IMR-90 (cell line): Measurements from ENCODE around the gene DOHH. TPM values are rescaled to one million over a fixed set of nuclear protein-coding genes. Genes with fewer than 3 reads are reported as not detected.

Experiments
- ATAC-seq: fragments of 200-7000 bp; cut with Tn5 transposase; 2 replicates; pipeline ENCODE4 v1.9.1; 2020; ENCODE audit warnings: low read depth, mild to moderate bottlenecking, moderate library complexity
- BruUV-seq: library from RNA; stranded (reverse); fragments of 400-500 nt; replicated peaks from 2 replicates; lab custom pipeline; 2021; lab: Mats Ljungman, UMichigan
- CTCF ChIA-PET: fragments of 300-600 bp; formaldehyde crosslinking; extraction: SDS; loops from one replicate; lab custom pipeline; 2021; ENCODE audit warnings: antibody characterized with exemption; lab: Yijun Ruan, JAX
- POLR2A ChIA-PET: fragments of 300-600 bp; sonication (Branson Sonifier 250); formaldehyde crosslinking; loops from one replicate; lab custom pipeline; 2022; ENCODE audit warnings: antibody characterized with exemption; ENCODE audit not compliant: unreplicated experiment; lab: Charles Lee
- DNase-seq: peaks from one replicate; pipeline ENCODE4 v3.0.0; 2013
- H2AFZ ChIP-seq: replicated peaks from 2 replicates; pipeline ENCODE3; 2013; ENCODE audit warnings: low read length, mild to moderate bottlenecking; ENCODE audit not compliant: poor library complexity
- H2AK5ac ChIP-seq: 2 replicates; pipeline ENCODE4 v1.6.1; 2013; ENCODE audit warnings: low read depth, low read length, inconsistent platforms
- H2AK9ac ChIP-seq: replicated peaks from 2 replicates; pipeline ENCODE3; 2013; ENCODE audit warnings: mild to moderate bottlenecking, low read depth, low read length, moderate library complexity; ENCODE audit not compliant: poor library complexity
- H2BK120ac ChIP-seq: 2 replicates; pipeline ENCODE4 v1.6.1; 2013; ENCODE audit warnings: low read depth, low read length, inconsistent platforms
- H2BK15ac ChIP-seq: 3 replicates; pipeline ENCODE4 v1.6.1; 2013; ENCODE audit warnings: low read depth, low read length, inconsistent platforms
- H2BK20ac ChIP-seq: 2 replicates; pipeline ENCODE4 v1.6.1; 2013; ENCODE audit warnings: low read depth, mild to moderate bottlenecking, inconsistent platforms, low read length, moderate library complexity
- H2BK5ac ChIP-seq: 2 replicates; pipeline ENCODE4 v1.6.1; 2013; ENCODE audit warnings: mild to moderate bottlenecking, low read depth, low read length, inconsistent platforms; ENCODE audit not compliant: poor library complexity, severe bottlenecking
- H3K14ac ChIP-seq: replicated peaks from 2 replicates; pipeline ENCODE4 v1.6.1; 2013; ENCODE audit warnings: low read depth, low read length, inconsistent platforms
- H3K18ac ChIP-seq: 2 replicates; pipeline ENCODE4 v1.6.1; 2013; ENCODE audit warnings: low read depth, low read length, control low read depth
- H3K23ac ChIP-seq: 2 replicates; pipeline ENCODE4 v1.6.1; 2013; ENCODE audit warnings: low read depth, low read length, inconsistent platforms
- H3K27ac ChIP-seq: 2 replicates; pipeline ENCODE4 v1.5.1; 2013; ENCODE audit warnings: mild to moderate bottlenecking, control low read depth, low read length; ENCODE audit not compliant: insufficient read depth
- H3K27me3 ChIP-seq: 2 replicates; pipeline ENCODE4 v1.6.1; 2013; ENCODE audit warnings: low read length; ENCODE audit not compliant: control insufficient read depth, insufficient read depth
- H3K36me3 ChIP-seq: 2 replicates; pipeline ENCODE4 v1.6.1; 2013; ENCODE audit warnings: low read length, mixed read lengths; ENCODE audit not compliant: control insufficient read depth, insufficient read depth
- H3K4ac ChIP-seq: 2 replicates; pipeline ENCODE4 v1.6.1; 2013; ENCODE audit warnings: low read depth, low read length, inconsistent platforms
- H3K4me1 ChIP-seq: 2 replicates; pipeline ENCODE4 v1.6.1; 2013; ENCODE audit warnings: low read length, mixed read lengths; ENCODE audit not compliant: control insufficient read depth, insufficient read depth
- H3K4me2 ChIP-seq: 2 replicates; pipeline ENCODE4 v1.6.1; 2013; ENCODE audit warnings: low read depth, mild to moderate bottlenecking, control low read depth, low read length, moderate library complexity
- H3K4me3 ChIP-seq: 2 replicates; pipeline ENCODE4 v1.5.1; 2013; ENCODE audit warnings: low read depth, mild to moderate bottlenecking, control low read depth, low read length, moderate library complexity; ENCODE audit not compliant: insufficient read depth
- H3K56ac ChIP-seq: 2 replicates; pipeline ENCODE4 v1.6.1; 2013; ENCODE audit warnings: low read length, inconsistent platforms; ENCODE audit not compliant: insufficient read depth; ENCODE audit errors: extremely low read depth
- H3K79me1 ChIP-seq, 2 experiments: 2 replicates each; pipeline ENCODE4 v1.6.1; 2013; ENCODE audit warnings: low read length in 2 of 2, inconsistent platforms in 1 of 2, low read depth in 1 of 2
- H3K9ac ChIP-seq: 2 replicates; pipeline ENCODE4 v1.6.1; 2013; ENCODE audit warnings: low read depth, low read length, control low read depth
- H3K9me1 ChIP-seq: 2 replicates; pipeline ENCODE4 v1.6.1; 2013; ENCODE audit warnings: low read length, inconsistent platforms; ENCODE audit not compliant: insufficient read depth
- H3K9me3 ChIP-seq: 2 replicates; pipeline ENCODE4 v1.6.1; 2013; ENCODE audit warnings: low read length; ENCODE audit not compliant: control insufficient read depth, insufficient read depth
- H4K20me1 ChIP-seq: 2 replicates; pipeline ENCODE4 v1.6.1; 2013; ENCODE audit warnings: low read length, inconsistent platforms; ENCODE audit not compliant: insufficient read depth
- H4K5ac ChIP-seq: 2 replicates; pipeline ENCODE4 v1.6.1; 2013; ENCODE audit warnings: mild to moderate bottlenecking, low read depth, low read length, control low read depth
- H4K8ac ChIP-seq, 2 experiments: 2 replicates each; pipeline ENCODE4 v1.6.1; 2013; ENCODE audit warnings: low read depth in 2 of 2, low read length in 2 of 2, control low read depth in 1 of 2, inconsistent platforms in 1 of 2
- H4K91ac ChIP-seq: 2 replicates; pipeline ENCODE4 v1.6.1; 2013; ENCODE audit warnings: low read depth, low read length, inconsistent platforms; ENCODE audit not compliant: insufficient read depth
- BHLHE40 ChIP-seq: fragments of 150-350 bp; IDR thresholded peaks from 2 replicates; pipeline ENCODE4 v1.6.1; 2016; ENCODE audit warnings: mild to moderate bottlenecking, low read depth, low read length
- CEBPB ChIP-seq: IDR thresholded peaks from 2 replicates; pipeline ENCODE4 v1.6.1; 2012; ENCODE audit warnings: low read depth, low read length, improper control_type of control experiment
- ELK1 ChIP-seq: fragments of 150-350 bp; IDR thresholded peaks from 2 replicates; pipeline ENCODE4 v1.6.1; 2016; ENCODE audit warnings: low read depth, mild to moderate bottlenecking, low read length, moderate library complexity, borderline replicate concordance
- FOS ChIP-seq: fragments of 150-350 bp; IDR thresholded peaks from 2 replicates; pipeline ENCODE4 v1.6.1; 2016; ENCODE audit warnings: low read depth, low read length
- MAZ ChIP-seq: IDR thresholded peaks from 2 replicates; pipeline ENCODE4 v1.6.1; 2012; ENCODE audit warnings: low read depth, mild to moderate bottlenecking, low read length, improper control_type of control experiment, moderate library complexity, borderline replicate concordance
- MXI1 ChIP-seq: IDR thresholded peaks from 2 replicates; pipeline ENCODE4 v1.6.1; 2012; ENCODE audit warnings: low read depth, mild to moderate bottlenecking, low read length, moderate library complexity, borderline replicate concordance
- NFE2L2 ChIP-seq: fragments of 150-350 bp; IDR thresholded peaks from 2 replicates; pipeline ENCODE4 v1.6.1; 2016; ENCODE audit warnings: low read depth, mild to moderate bottlenecking, low read length
- POLR2A ChIP-seq: IDR thresholded peaks from 2 replicates; pipeline ENCODE4 v1.6.1; 2012; ENCODE audit warnings: mild to moderate bottlenecking, low read depth, low read length
- RAD21 ChIP-seq: IDR thresholded peaks from 2 replicates; pipeline ENCODE4 v1.6.1; 2012; ENCODE audit warnings: low read length, improper control_type of control experiment
- RCOR1 ChIP-seq: IDR thresholded peaks from 2 replicates; pipeline ENCODE4 v1.6.1; 2012; ENCODE audit warnings: mild to moderate bottlenecking, low read length, improper control_type of control experiment; ENCODE audit not compliant: insufficient replicate concordance
- RFX5 ChIP-seq: IDR thresholded peaks from 2 replicates; pipeline ENCODE4 v1.8.0; 2012; ENCODE audit warnings: low read depth, mild to moderate bottlenecking, low read length, moderate library complexity
- SMC3 ChIP-seq: fragments of 150-350 bp; IDR thresholded peaks from 2 replicates; pipeline ENCODE4 v1.6.1; 2016; ENCODE audit warnings: low read depth, mild to moderate bottlenecking, antibody characterized with exemption, low read length, moderate library complexity
- USF2 ChIP-seq: fragments of 150-350 bp; IDR thresholded peaks from 2 replicates; pipeline ENCODE4 v1.6.1; 2017; ENCODE audit warnings: mild to moderate bottlenecking, antibody characterized with exemption, low read length, low read depth
- WGBS, 2 experiments: methylation state at CpG; one replicate each; pipeline versions ENCODE4 v1.1.5 to v1.1.7; 2013; ENCODE audit warnings: missing lambda C conversion rate in 2 of 2; ENCODE audit not compliant: insufficient read length in 1 of 2; ENCODE audit errors: extremely low coverage in 2 of 2; 5-methylcytosine and 5-hydroxymethylcytosine counted together
- dilution Hi-C: fragments of 300-500 bp; cut with HindIII; formaldehyde crosslinking; loops from one replicate; pipeline ENCODE4 v1.14.3; 2018; ENCODE audit warnings: low sequenced_read_pairs; ENCODE audit not compliant: unreplicated experiment
- in situ Hi-C: fragments of 300-500 bp; cut with MboI; formaldehyde crosslinking; loops from 3 replicates; pipeline ENCODE4 v1.14.3; 2019; ENCODE audit warnings: low sequenced_read_pairs, inconsistent platforms, mixed read lengths
- intact Hi-C: fragments of 100-400 bp; cut with micrococcal nuclease; formaldehyde crosslinking; loops from 2 replicates; pipeline ENCODE4 v1.10.0; 2022
- polyA plus RNA-seq, 3 experiments: library from polyadenylated mRNA; depleted of rRNA; stranded (reverse); fragments of >200 nt; gene quantifications; 2 replicates each; pipeline ENCODE4 v1.2.3, GENCODE V29; 2012; ENCODE audit warnings: low replicate concordance in 1 of 3
- total RNA-seq: library from RNA; depleted of rRNA; stranded (reverse); fragments of >200 nt; gene quantifications from 2 replicates; pipeline ENCODE4 v1.2.3, GENCODE V29; 2012

DOHH gene
- total and polyA plus RNA-seq, 2 of the 4 experiments (the other 2 are of a cell fraction) = 3.2 to 9.2 TPM

- H3K27me3 ChIP-seq = no peaks in the 10 kb centered on the region
- CTCF ChIA-PET = no interaction called here
- no peak overlapping the region for H3K4ac ChIP-seq
- H3K4me3 ChIP-seq = no peak overlapping the region
- WGBS, 2 experiments = 97% methylated on average over 7 of the region's 25 CpGs; no CpG with 5 or more reads in 1 of the 2 experiments
- H3K9me1 ChIP-seq = peaks cover 9% of the 10 kb centered on the region
- dilution Hi-C loops = no loop called here
- POLR2A ChIA-PET = no interaction called here
- H2AK5ac ChIP-seq = no peak overlapping the region
- H3K56ac ChIP-seq = no peak overlapping the region
- TF ChIP-seq FOS (no peak), BHLHE40 (no peak), ELK1 (no peak), RFX5 (no peak), SMC3 (no peak), MXI1 (no peak), POLR2A (no peak), RCOR1 (no peak), CEBPB (no peak), NFE2L2 (no peak), MAZ (no peak), USF2 (no peak), RAD21 (no peak)
- H3K18ac ChIP-seq = no peak overlapping the region
- no peak overlapping the region; the same call in 1 of the 2 replicates for H3K27ac ChIP-seq
- H3K79me1 ChIP-seq = peaks cover 36 to 68% of the 10 kb centered on the region in 2 experiments
- intact Hi-C loops = no loop called here
- BruUV-seq = no TSS peak
- no peak overlapping the region for H2AK9ac ChIP-seq
- no peak overlapping the region for H2BK120ac ChIP-seq
- no peak overlapping the region for H2BK15ac ChIP-seq
- H3K9me3 ChIP-seq = no peaks in the 10 kb centered on the region
- in situ Hi-C loops = no loop called here
- no peak overlapping the region for H2AFZ ChIP-seq
- no peak overlapping the region for H4K91ac ChIP-seq
- H3K36me3 ChIP-seq = peaks cover 58% of the 10 kb centered on the region
- no peak for ATAC-seq
- no peak overlapping the region for H3K4me2 ChIP-seq
- no peak overlapping the region for H4K5ac ChIP-seq
- H4K20me1 ChIP-seq = peaks cover 49% of the 10 kb centered on the region
- DNase-seq = no peak
- no peak overlapping the region for H3K14ac ChIP-seq
- peaks cover 19% of the 10 kb centered on the region for H3K4me1 ChIP-seq
- H2BK5ac ChIP-seq = no peak overlapping the region
- H4K8ac ChIP-seq = no peak overlapping the region
- no peak overlapping the region for H3K23ac ChIP-seq
- H3K9ac ChIP-seq = no peak overlapping the region
- H2BK20ac ChIP-seq = no peak overlapping the region
Observed at GRCh38 chr19:3453840-3454239, 46.6 kb downstream of the DOHH start.
